Astrocyte of the hippocampus (primary cell): ENCODE data around the gene RAD17.

ENCODE experiments used
- DNase-seq: peaks from one replicate; pipeline ENCODE4 v3.0.0; 2011; ENCODE audit warnings: low read depth, low spot score

Gene RAD17

GRCh38 chr5:69462170-69462569 lies 92.6 kb downstream of the RAD17 start:
- no peak for DNase-seq
